GM12801 (cell line): Measurements from ENCODE around the gene MTUS2.

Experiments used
- TF ChIP-seq, protein P1 (sequence below): IDR thresholded peaks from one replicate; pipeline ENCODE4 v1.5.1; 2011; ENCODE audit warnings: control low read depth; ENCODE audit not compliant: insufficient read length; ENCODE audit errors: extremely low read depth

The MTUS2 gene

DNA sequence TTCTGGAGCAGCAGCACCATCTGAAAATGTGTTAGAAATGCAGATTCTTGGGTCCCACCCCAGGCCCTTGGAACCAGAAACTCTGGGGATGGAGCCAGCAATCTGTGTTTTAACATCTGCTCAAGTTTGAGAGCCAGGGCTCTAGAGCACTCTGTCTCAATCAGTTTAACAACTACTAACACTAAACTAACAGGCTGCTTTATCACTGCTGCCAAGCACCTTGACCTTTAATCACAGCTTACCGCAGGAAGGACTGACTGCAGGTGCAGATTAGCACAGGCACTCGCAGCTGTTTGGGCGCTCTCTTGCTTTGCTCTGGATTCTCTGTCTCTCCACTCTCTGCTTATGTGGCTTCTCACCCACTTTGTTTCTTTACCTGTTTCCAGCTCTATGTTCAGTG, 163.5 kb downstream of the MTUS2 start:
- TF ChIP-seq, protein P1, sequence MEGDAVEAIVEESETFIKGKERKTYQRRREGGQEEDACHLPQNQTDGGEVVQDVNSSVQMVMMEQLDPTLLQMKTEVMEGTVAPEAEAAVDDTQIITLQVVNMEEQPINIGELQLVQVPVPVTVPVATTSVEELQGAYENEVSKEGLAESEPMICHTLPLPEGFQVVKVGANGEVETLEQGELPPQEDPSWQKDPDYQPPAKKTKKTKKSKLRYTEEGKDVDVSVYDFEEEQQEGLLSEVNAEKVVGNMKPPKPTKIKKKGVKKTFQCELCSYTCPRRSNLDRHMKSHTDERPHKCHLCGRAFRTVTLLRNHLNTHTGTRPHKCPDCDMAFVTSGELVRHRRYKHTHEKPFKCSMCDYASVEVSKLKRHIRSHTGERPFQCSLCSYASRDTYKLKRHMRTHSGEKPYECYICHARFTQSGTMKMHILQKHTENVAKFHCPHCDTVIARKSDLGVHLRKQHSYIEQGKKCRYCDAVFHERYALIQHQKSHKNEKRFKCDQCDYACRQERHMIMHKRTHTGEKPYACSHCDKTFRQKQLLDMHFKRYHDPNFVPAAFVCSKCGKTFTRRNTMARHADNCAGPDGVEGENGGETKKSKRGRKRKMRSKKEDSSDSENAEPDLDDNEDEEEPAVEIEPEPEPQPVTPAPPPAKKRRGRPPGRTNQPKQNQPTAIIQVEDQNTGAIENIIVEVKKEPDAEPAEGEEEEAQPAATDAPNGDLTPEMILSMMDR, result no peak

DNA sequence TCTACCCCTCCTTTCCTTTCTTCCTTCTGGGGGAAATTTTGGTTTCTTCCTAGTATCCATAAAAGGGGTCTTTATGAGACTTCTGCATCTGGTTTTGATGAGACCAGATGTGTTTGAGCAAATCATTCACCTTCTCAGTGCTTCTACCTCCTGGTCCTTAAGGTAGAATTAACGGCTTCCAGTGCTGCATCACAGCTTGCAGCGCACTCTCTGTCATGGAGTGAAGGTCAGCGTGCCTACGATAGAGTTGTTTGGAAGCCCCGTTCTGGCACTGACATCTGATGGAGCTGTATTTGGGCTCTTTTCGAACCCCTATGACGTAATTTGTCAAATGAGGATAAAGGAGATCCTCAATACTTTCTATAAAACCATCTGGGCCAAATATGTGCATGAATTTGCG, 164.2 kb downstream of the MTUS2 start:
- TF ChIP-seq, protein P1, result no peak

DNA sequence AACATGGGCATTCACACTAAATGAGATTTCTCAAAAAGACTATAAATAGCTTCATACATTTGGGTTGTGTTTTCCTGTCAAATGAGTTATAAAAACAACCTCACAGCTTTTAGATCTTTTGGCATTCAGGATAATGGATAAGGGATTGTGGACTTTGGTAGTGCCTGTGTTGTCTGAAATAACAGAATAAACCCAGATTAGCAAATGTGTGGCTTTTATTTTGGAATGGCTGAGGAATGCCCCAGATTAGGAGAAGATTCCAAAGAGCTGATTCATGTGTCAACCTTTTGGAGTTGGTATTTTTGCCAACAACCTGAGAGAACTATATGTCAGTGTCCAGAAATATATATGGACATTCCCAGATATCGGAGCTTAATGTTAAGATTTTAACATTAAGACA, 164.7 kb downstream of the MTUS2 start:
- TF ChIP-seq, protein P1, result no peak

DNA sequence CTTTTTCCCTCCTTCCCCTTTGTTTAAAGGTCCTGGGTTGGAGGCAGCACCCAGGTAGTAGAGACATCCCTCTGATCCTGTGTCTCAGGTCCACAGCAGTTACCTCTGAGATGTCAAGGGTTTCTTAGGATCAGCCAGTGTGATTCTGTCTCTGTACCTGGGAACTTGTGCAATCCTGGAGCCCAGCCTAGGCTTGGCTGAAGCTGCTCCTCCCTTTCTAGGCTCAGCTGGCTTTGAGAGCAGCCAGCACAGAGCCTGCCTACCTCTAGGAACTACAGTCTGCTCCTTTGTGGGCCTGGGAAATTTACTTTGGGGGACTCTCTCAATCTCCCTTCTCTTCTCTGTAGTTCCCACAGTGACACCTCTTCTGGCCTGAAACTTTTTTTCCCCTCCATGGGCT, 171.6 kb downstream of the MTUS2 start:
- TF ChIP-seq, protein P1, result no peak

DNA sequence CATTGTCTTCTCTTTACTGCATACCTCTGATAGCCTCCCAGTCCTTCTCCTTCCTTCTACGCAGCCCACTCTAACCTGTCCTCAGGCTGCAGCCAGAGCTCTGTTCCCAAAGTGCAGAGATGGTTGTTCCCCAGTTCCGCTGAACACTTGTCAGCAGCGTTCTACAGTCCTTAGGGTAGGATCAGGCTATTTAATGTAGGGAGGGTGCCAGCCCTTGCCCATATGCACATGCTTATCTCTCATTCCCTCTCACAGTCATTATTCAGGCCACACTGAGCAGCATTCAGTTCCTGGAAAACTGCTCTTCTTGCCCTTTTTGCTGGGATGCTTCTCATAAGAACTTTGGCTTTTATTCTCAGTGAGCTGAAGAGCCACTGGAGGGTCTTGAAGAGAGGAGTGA, 180.7 kb downstream of the MTUS2 start:
- TF ChIP-seq, protein P1, result no peak

DNA sequence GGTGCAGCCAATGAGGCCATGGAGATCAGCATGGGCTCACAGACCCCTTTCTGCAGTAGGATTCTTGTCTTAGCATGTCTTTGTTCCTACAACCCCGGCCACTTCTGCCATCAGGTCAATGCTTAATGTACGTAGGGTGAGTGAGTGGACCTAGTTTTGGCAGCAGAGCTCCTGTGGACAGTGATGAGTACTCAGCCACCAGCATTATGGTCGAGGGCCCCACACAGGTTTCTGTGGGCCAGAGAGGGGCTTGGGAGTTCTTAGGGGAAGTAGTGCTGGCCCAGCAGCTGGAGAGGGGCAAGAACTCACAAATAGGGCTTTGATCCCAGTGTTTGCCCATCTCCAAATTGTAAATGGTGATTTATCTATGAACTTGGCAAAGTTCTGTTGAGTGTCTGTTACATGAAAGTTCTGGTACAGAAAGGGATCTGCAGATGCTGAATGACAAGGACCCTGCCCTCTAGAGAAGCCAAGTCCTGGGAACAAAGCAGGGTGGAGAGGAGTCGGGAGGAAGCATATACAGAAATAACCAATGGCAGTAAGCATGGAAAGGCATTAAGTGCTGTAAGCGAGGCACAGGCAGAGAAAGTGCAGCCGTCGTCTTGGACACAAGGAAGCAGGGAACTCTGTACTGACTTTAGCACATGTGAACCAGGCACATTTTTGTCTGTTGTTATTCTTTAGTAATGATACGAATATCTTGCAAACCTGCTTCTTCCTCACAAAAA, 185.1 kb downstream of the MTUS2 start:
- TF ChIP-seq, protein P1, result no peak

DNA sequence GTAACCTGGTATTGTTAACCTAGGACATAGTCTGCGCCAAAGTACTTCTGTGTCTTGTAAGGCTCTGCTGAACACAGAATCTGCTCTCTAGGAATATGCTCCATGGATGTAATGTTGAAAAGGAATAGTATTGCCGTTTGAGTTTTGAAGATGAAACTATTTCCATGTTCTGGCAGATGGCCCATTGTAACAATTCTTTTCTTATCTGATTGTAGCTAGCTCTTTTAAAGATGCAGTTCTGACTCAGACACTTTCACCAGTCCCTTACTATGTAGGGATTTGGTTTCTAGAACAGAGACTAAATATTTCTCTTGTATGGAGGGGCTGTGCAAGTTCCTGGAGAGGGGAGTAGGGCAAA, 185.6 kb downstream of the MTUS2 start:
- TF ChIP-seq, protein P1, result no peak
